DMS153 (cell line): ENCODE data around the gene SPINT1.
A peak's percentile ranks its signal among the peaks of the same experiment; 100 is the strongest.

Experiments used
- DNase-seq: peaks from one replicate; lab custom pipeline; 2025; lab: John Stamatoyannopoulos, UW

The SPINT1 gene

GRCh38 chr15:40843885-40844695 is at the start of gene SPINT1:
TSS of gene SPINT1 (plus strand) at chr15:40844048. CDS start at chr15:40844555, 507 bp downstream.
- no peak for DNase-seq

GRCh38 chr15:40796041-40796440 is 47.8 kb upstream of the SPINT1 start:
- no peak for DNase-seq

- DNase-seq, result no peak
Observed at GRCh38 chr15:40796512-40796911, 47.3 kb upstream of the SPINT1 start.

GRCh38 chr15:40799523-40799922 is 44.3 kb upstream of the SPINT1 start:
- no peak for DNase-seq

- no peak for DNase-seq
Observed at GRCh38 chr15:40803076-40803475, 40.8 kb upstream of the SPINT1 start.

GRCh38 chr15:40803688-40804087 is 40.2 kb upstream of the SPINT1 start:
- DNase-seq, result no peak

GRCh38 chr15:40806672-40807027 is 37.2 kb upstream of the SPINT1 start:
- no peak for DNase-seq

- DNase-seq, result peak; percentile 84
Observed at GRCh38 chr15:40807028-40807887, 36.6 kb upstream of the SPINT1 start, which contains the start of the genes DNAJC17 and ZFYVE19. TSS of gene DNAJC17 (minus strand) at chr15:40807473. CDS start at chr15:40807446, 27 bp downstream. TSS of gene ZFYVE19 (plus strand) at chr15:40807089. CDS start at chr15:40807590, 501 bp downstream.

- DNase-seq, result no peak
Observed at GRCh38 chr15:40807888-40808461, 35.9 kb upstream of the SPINT1 start.

- no peak for DNase-seq
Observed at GRCh38 chr15:40808861-40809450, 34.9 kb upstream of the SPINT1 start.

GRCh38 chr15:40812721-40813425 is 31.0 kb upstream of the SPINT1 start:
- DNase-seq, result no peak

GRCh38 chr15:40815042-40815698 is 28.7 kb upstream of the SPINT1 start:
- no peak for DNase-seq

GRCh38 chr15:40819048-40819447 is 24.8 kb upstream of the SPINT1 start:
- no peak for DNase-seq

GRCh38 chr15:40821195-40821594 is 22.7 kb upstream of the SPINT1 start:
- no peak for DNase-seq

GRCh38 chr15:40823572-40824343 is 20.1 kb upstream of the SPINT1 start:
- DNase-seq, result peak; percentile 42

- DNase-seq, result no peak
Observed at GRCh38 chr15:40825661-40826422, 18.0 kb upstream of the SPINT1 start.

- no peak for DNase-seq
Observed at GRCh38 chr15:40826423-40827075, 17.3 kb upstream of the SPINT1 start.

GRCh38 chr15:40828447-40829036 is 15.3 kb upstream of the SPINT1 start, which contains the start of gene PPP1R14D:
TSS of gene PPP1R14D (minus strand) at chr15:40828708. CDS start at chr15:40828641, 67 bp downstream.
- no peak for DNase-seq
